ENCODE measurements around the gene SLC10A3. TPM values are rescaled to one million over a fixed set of nuclear protein-coding genes. Genes with fewer than 3 reads are reported as not detected.

SLC10A3 gene
- total RNA-seq, 2 experiments from 2014 or later = 29.1 to 30.8 TPM

DNA sequence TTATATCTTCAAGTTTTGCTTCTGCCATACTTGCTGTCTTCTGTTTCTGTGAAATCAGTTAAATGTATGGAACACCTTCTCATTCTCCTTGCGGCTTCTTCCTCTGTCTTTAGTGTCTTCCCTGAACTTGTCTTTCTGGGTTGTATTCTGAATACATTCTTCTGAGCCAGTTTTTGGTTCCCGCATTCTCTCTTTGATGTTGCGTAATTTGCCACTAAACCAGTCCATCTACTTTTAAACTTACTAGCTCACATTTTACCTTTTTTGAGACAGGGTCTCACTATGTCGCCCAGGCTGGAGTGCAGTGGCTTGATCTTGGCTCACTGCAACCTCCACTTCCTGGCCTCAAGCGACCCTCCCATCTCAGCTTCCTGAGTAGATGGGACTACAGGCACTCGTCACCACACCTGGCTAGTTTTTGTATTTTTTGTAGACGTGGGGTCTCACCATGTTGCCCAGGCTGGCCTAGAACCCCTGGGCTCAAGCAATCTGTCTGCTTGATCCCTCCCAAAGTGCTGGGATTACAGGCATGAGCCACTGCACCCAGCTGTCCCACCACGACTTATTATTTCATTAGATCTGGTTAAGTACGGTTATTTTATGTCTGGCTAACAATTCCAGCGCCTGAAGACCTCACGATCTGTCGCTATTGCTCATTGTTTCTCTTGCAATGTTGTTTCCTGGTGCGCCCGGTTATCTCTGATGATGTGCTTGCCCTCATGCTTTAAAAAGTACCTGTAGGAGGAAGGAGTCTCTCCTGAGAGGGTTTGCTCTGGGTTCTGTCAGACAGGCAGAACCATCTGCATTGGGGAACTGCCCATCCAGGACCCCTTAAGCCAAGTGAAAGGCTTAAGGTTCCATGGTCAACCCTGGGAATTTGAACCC is 35.4 kb upstream of the SLC10A3 start:
- CTCF ChIA-PET = interaction anchor here (0.9 to 1.8 kb wide), 6 partner anchors 15 to 387 kb away, joined by 3 to 8 read pairs (median 5); partner anchors contain the start of genes RPL10, SLC10A3 and UBL4A
- H3K36me3 Mint-ChIP-seq (ENCODE audit: low read depth) = peaks cover 4% of the 10 kb centered on the region
- DNase-seq (no peak), ATAC-seq (no peak)
- peak overlapping the region; percentile 68 for H3K27ac Mint-ChIP-seq
- H3K4me3 Mint-ChIP-seq = no peak overlapping the region
- H3K27me3 Mint-ChIP-seq (ENCODE audit: low read depth) = no peaks in the 10 kb centered on the region
- POLR2A ChIA-PET = interaction anchor here (1.2 kb wide), 1 partner anchor 97 kb away, joined by 3 read pairs; the partner anchor contains the start of gene ATP6AP1
- no peaks in the 10 kb centered on the region for H3K9me3 Mint-ChIP-seq (ENCODE audit: insufficient read depth)
- peaks cover 23% of the 10 kb centered on the region for H3K4me1 Mint-ChIP-seq (ENCODE audit: low read depth)

DNA sequence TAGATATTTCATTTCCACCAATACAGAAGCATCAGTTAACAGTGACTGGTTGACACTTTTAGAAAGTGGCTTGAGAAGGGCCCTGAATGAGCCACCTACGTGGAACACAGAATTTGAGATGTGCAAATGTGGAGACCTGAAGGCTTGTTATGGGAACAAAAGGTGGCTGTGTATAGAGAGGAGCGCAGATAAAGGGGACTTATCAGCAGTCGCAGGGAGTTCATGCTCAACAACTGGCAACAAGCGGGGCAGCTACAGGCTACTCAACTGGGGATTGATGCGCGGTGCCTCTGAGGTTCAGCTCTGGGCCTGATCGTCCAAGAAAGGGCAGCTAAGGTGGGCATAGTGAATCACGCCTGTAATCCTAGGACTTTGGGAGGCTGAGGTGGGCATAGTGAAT is 29.0 kb upstream of the SLC10A3 start:
- Mint-ChIP-seq H3K27me3 (ENCODE audit: low read depth) (no peaks in the 10 kb centered on the region), H3K4me1 (ENCODE audit: low read depth) (peaks cover 10% of the 10 kb centered on the region), H3K27ac (no peak overlapping the region), H3K4me3 (no peak overlapping the region), H3K36me3 (ENCODE audit: low read depth) (peaks cover 5% of the 10 kb centered on the region), H3K9me3 (ENCODE audit: insufficient read depth) (no peaks in the 10 kb centered on the region)
- POLR2A ChIA-PET = no interaction called here
- CTCF ChIA-PET = no interaction called here
- DNase-seq = no peak
- no peak for ATAC-seq

DNA sequence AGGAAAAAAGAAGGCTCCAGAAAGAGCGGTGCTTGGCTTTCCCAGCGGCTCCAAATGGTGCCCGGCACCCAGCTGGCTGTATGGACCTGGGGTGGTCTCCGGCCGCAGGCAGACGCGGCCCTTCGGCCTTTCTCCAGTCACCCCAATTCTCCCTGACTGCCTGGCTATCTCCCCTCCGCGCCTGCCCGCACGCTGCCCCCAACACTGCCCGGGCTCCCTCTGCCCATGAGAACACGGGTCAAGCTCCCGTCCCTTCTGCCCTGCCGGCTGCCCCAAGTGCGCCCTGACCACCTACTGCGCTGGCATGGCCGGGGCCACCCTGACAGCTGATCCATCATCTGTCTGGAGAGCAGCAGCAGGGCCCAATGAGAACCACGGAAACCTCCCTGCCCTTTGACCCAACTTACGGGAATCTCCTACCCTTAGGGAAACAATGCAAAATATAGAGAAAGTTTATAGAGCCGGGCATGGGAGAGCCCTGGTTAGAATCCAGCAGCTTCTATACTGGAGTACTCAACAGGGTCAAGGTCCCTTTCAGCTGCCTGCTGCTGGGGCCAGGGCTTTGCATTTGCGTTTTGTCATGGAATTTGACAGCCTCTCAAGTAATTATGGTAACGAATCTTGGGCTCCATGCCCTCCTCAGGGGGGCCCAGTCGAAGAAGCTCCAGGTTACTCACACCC is 26.8 kb upstream of the SLC10A3 start:
- Mint-ChIP-seq H3K4me3 (peak overlapping the region; percentile 82), H3K4me1 (ENCODE audit: low read depth) (peaks cover 22% of the 10 kb centered on the region), H3K27me3 (ENCODE audit: low read depth) (no peaks in the 10 kb centered on the region), H3K9me3 (ENCODE audit: insufficient read depth) (no peaks in the 10 kb centered on the region), H3K27ac (no peak overlapping the region), H3K36me3 (ENCODE audit: low read depth) (peaks cover 10% of the 10 kb centered on the region)
- no peak for DNase-seq
- ChIA-PET POLR2A (interaction anchor here (1.0 to 1.9 kb wide), 2 partner anchors 30 to 118 kb away, joined by 3 to 8 read pairs; partner anchors contain the start of gene UBL4A), CTCF (interaction anchor here (3.2 kb wide), 1 partner anchor 10 kb away, joined by 14 read pairs; no protein-coding TSS in a partner anchor)
- ATAC-seq = no peak

DNA sequence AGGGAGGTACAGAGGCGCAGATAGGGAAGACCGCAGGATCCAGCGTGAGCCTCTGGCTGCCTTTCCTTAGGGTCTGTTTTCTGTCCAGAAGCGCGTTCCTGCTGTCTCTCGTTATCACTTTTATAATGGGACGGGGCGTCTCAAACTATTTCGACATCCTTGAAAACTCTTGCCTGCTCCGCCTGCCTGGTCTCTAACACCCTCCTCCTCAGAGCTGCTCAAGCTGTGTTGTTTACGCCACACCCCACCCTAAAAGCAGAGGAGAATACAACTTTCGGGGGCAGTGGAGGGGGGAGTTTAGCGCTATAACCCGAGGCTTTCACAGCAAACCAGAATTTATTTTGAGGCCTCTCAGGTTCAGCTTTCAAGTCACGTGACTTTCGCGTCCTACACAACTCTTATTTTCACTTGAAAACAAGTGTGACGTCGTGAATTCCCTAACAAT is 26.2 kb upstream of the SLC10A3 start:
- peak; percentile 27 for DNase-seq
- peak overlapping the region; percentile 82 for H3K4me3 Mint-ChIP-seq
- ATAC-seq = peak; percentile 22

DNA sequence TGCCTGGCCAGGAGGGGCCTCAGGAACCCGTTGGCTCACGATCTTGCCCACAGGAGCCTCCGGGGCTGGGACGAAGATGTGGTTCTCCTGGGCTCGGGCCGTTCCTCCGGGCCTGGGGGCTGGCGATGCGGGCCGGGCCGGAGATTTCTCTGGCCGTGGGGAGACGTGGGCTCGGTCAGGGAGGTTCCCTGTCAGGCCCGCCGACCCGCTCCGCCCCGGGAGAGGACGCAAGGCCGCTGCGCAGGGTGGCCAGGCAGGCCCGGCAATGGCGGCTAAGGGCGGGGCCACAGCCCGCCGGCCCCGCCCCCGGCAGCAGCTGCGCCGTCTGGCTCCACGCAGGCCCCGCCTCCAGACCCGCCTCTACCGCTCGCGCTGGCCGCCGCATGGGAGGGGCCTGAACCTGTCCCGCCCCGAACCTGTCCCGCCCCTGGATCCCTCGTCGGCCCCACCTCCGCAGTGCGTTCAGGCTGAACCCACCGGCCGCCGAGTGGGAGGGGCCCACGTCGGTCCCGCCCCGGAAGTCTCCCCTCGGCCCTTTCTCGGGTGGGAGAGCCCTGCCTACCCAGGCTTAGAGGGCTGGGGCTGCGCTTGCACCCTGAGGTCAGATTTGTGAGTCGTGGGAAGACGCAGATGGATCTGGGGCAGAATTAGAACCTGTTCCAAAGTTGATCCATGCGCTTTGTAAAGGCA is 25.7 kb upstream of the SLC10A3 start, which contains the start of gene FAM3A:
Gene FAM3A, minus strand, starts transcription at position 267 of the 690 bp plus-strand sequence. CDS start 460 bp downstream, outside the sequence.
- CTCF ChIA-PET = interaction anchor here (3.2 kb wide), 1 partner anchor 11 kb away, joined by 14 read pairs; no protein-coding TSS in a partner anchor
- DNase-seq (peak; percentile 94), ATAC-seq (peak; percentile 95)
- peak within 1 kb of the TSS; percentile 89 for H3K27ac Mint-ChIP-seq
- H3K27me3 Mint-ChIP-seq (ENCODE audit: low read depth) = no peaks in the 10 kb centered on the region
- peak within 1 kb of the TSS; percentile 82 for H3K4me3 Mint-ChIP-seq
- H3K36me3 Mint-ChIP-seq (ENCODE audit: low read depth) = peaks cover 13% of the 10 kb centered on the region
- H3K4me1 Mint-ChIP-seq (ENCODE audit: low read depth) = peaks cover 32% of the 10 kb centered on the region
- POLR2A ChIA-PET = interaction anchor here (1.0 to 1.9 kb wide), 3 partner anchors 26 to 117 kb away, joined by 3 to 8 read pairs (median 3); partner anchors contain the start of genes SLC10A3 and UBL4A
- no peaks in the 10 kb centered on the region for H3K9me3 Mint-ChIP-seq (ENCODE audit: insufficient read depth)

More for the DNA sequence above, 26.2 kb upstream of the SLC10A3 start:
- peaks cover 12% of the 10 kb centered on the region for H3K36me3 Mint-ChIP-seq (ENCODE audit: low read depth)
- H3K27me3 Mint-ChIP-seq (ENCODE audit: low read depth) = no peaks in the 10 kb centered on the region
- CTCF ChIA-PET = interaction anchor here (3.2 kb wide), 1 partner anchor 11 kb away, joined by 14 read pairs; no protein-coding TSS in a partner anchor
- peaks cover 27% of the 10 kb centered on the region for H3K4me1 Mint-ChIP-seq (ENCODE audit: low read depth)
- H3K9me3 Mint-ChIP-seq (ENCODE audit: insufficient read depth) = no peaks in the 10 kb centered on the region
- H3K27ac Mint-ChIP-seq = peak overlapping the region; percentile 89
- POLR2A ChIA-PET = interaction anchor here (1.0 to 1.9 kb wide), 2 partner anchors 30 to 118 kb away, joined by 3 to 8 read pairs; partner anchors contain the start of gene UBL4A

DNA sequence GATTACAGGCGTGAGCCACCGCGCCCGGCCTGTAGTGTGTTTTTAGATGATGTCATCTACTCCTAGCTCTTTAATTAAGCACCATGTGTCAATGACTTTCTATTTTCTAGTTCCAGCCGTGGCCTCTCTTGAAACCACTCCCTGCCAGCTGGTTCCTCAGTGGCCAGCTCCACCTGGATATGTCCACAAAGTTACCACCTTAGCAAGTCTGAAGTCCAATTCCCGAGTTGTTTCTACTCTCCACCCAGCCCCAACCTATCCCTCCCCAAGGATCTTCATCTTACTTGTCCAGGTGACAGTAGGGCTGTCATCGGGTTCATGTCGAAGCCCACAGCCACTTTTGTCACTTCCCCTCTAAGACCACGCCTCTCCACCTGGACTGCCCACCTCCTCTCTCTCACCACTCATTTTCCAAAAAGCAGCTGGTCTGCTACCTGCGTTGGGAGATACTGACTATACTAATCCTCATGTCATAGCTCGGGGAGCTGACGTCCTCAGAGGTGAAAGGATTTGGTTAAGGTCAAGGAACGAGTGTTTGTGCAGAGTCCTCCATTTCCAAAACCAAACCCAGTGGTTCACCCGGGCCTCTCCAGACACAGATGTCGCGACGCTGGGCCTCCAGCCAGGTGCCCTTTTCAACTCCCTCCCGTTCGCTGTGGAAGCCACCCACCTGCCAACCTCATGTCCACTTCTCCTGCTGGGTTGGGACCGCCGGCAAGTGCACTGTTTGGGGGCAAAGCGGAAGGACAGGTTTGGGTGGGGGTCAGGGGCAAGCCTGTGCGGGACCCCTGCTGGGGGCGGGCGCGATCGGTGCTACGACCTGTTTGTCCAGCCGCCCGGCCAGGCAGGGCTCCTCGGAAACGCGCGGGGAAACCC is 24.9 kb upstream of the SLC10A3 start:
- H3K27me3 Mint-ChIP-seq (ENCODE audit: low read depth) = no peaks in the 10 kb centered on the region
- peaks cover 17% of the 10 kb centered on the region for H3K36me3 Mint-ChIP-seq (ENCODE audit: low read depth)
- peaks cover 36% of the 10 kb centered on the region for H3K4me1 Mint-ChIP-seq (ENCODE audit: low read depth)
- H3K27ac Mint-ChIP-seq = peak overlapping the region; percentile 76
- ChIA-PET CTCF (interaction anchor here (3.2 kb wide), 1 partner anchor 12 kb away, joined by 14 read pairs; no protein-coding TSS in a partner anchor), POLR2A (interaction anchor here (1.2 to 1.9 kb wide), 2 partner anchors 25 to 28 kb away, joined by 3 to 8 read pairs; partner anchors contain the start of genes SLC10A3 and UBL4A)
- H3K9me3 Mint-ChIP-seq (ENCODE audit: insufficient read depth) = no peaks in the 10 kb centered on the region
- peak overlapping the region; percentile 82 for H3K4me3 Mint-ChIP-seq
- DNase-seq = peak; percentile 47
- ATAC-seq = peak; percentile 2

DNA sequence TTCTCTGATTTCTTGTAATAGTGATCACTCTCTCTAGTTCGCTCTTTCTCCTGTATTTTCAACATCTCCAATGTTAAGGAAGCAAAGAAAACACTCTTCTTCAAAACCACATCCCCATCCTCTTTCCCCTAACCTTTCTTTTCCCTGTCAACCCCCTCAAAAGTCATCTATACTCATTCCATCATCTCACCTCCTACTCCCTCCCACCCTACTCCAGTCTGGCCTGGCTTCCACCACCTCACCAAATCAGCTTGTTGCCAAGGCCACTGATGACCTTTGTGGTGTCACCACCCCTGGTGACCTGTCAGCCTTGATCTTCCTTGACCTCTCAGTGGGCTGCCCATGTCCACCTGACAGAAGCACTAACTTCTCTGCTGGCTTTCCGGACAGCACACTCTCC is 23.3 kb upstream of the SLC10A3 start:
- Mint-ChIP-seq H3K27ac (peak overlapping the region; percentile 81), H3K9me3 (ENCODE audit: insufficient read depth) (no peaks in the 10 kb centered on the region), H3K36me3 (ENCODE audit: low read depth) (peaks cover 28% of the 10 kb centered on the region), H3K4me3 (peak overlapping the region; percentile 27), H3K27me3 (ENCODE audit: low read depth) (no peaks in the 10 kb centered on the region), H3K4me1 (ENCODE audit: low read depth) (peaks cover 45% of the 10 kb centered on the region)
- ChIA-PET CTCF (no interaction called here), POLR2A (no interaction called here)
- DNase-seq (no peak), ATAC-seq (no peak)

DNA sequence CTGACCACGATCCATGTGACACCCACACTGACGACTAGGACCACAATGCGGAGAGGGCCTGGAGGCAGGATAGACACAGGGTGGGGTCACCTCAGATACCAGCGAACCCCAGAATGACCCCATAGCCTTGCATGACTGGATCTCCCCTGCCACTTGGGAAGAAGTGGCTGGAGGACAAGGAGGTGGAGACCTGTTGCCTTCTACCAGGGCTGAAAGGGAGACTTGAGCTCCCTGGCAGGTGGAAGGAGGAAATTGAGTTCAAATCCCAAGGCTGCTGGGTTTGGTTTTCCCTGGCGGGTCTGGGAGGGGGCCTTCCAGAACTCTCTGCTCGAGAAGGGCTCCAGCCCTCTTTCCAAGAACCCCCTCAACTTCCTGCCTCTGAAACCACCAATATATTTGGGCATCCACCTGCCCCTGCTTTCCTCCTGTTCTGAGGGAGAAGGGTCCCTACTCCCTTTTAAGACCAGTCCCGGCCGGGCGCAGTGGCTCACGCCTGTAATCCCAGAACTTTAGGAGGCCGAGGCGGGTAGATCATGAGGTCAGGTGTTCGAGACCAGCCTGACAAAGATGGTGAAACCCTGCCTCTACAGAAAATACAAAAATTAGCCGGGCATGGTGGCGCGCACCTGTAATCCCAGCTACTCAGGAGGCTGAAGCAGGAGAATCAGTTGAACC is 22.6 kb upstream of the SLC10A3 start:
- ChIA-PET CTCF (no interaction called here), POLR2A (no interaction called here)
- H3K36me3 Mint-ChIP-seq (ENCODE audit: low read depth) = peaks cover 32% of the 10 kb centered on the region
- H3K4me3 Mint-ChIP-seq = no peak overlapping the region
- ATAC-seq (no peak), DNase-seq (no peak)
- peaks cover 45% of the 10 kb centered on the region for H3K4me1 Mint-ChIP-seq (ENCODE audit: low read depth)
- H3K27ac Mint-ChIP-seq = no peak overlapping the region
- H3K9me3 Mint-ChIP-seq (ENCODE audit: insufficient read depth) = no peaks in the 10 kb centered on the region
- H3K27me3 Mint-ChIP-seq (ENCODE audit: low read depth) = no peaks in the 10 kb centered on the region

DNA sequence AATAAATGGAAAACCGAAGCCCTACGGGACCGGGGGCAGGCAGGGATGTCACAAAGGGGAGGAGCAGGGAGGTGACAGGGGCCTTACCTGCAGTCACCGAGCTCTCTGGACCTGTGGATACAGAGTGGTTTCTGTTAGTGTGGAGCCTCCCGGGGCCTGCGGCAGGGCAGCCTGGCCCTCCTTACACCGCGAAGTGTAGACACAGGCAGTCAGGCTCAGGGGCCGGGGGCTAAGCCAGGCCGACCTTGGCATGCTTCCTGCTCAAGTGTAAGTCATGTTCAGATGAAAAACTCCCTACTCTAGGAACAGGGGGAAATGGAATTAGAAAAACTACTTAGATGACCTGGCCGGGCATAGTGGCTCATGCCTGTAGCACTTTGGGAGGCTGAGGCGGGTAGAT is 21.3 kb upstream of the SLC10A3 start:
- ATAC-seq (no peak), DNase-seq (no peak)
- no peaks in the 10 kb centered on the region for H3K27me3 Mint-ChIP-seq (ENCODE audit: low read depth)
- POLR2A ChIA-PET = no interaction called here
- H3K4me1 Mint-ChIP-seq (ENCODE audit: low read depth) = peaks cover 45% of the 10 kb centered on the region
- peak overlapping the region; percentile 42 for H3K4me3 Mint-ChIP-seq
- CTCF ChIA-PET = interaction anchor here (1.6 to 1.7 kb wide), 2 partner anchors 15 to 22 kb away, joined by 4 to 5 read pairs; partner anchors contain the start of gene SLC10A3
- H3K36me3 Mint-ChIP-seq (ENCODE audit: low read depth) = peaks cover 32% of the 10 kb centered on the region
- no peaks in the 10 kb centered on the region for H3K9me3 Mint-ChIP-seq (ENCODE audit: insufficient read depth)
- H3K27ac Mint-ChIP-seq = peak overlapping the region; percentile 88

DNA sequence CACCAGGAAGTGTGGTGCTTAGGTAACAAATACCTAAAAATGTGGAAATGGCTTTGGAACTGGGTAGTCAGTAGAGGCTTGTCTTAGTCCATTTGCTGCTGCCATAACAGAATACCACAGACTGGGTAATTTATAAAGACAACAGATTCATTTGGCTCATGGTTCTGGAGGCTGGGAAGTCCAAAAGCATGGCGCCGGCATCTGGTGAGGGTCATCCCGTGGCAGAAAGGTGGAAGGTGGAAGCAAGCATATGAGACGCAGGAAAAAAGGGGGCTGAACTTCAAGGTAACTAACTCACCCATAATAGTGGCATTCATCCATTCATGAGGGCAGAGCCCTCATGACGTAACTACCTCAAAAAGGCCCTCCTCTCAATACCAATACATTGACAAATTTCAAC is 19.0 kb upstream of the SLC10A3 start:
- Mint-ChIP-seq H3K36me3 (ENCODE audit: low read depth) (peaks cover 29% of the 10 kb centered on the region), H3K4me3 (no peak overlapping the region), H3K27ac (peak overlapping the region; percentile 55), H3K4me1 (ENCODE audit: low read depth) (peaks cover 34% of the 10 kb centered on the region), H3K9me3 (ENCODE audit: insufficient read depth) (no peaks in the 10 kb centered on the region), H3K27me3 (ENCODE audit: low read depth) (no peaks in the 10 kb centered on the region)
- ChIA-PET POLR2A (no interaction called here), CTCF (no interaction called here)
- no peak for ATAC-seq
- DNase-seq = no peak
